HG03135 (cell line): ENCODE measurements around the gene APOBEC3G.
"Not testable (repeated sequence)": the region's sequence is repeated elsewhere in the genome, so short reads cannot be mapped to it uniquely, and the experiment has no call there.

Experiments used
- ATAC-seq: cut with Tn5 transposase; IDR thresholded peaks from one replicate; pipeline ENCODE4 v1.9.1; 2021; ENCODE audit warnings: mild to moderate bottlenecking, moderate library complexity; ENCODE audit not compliant: unreplicated experiment

The APOBEC3G gene

DNA sequence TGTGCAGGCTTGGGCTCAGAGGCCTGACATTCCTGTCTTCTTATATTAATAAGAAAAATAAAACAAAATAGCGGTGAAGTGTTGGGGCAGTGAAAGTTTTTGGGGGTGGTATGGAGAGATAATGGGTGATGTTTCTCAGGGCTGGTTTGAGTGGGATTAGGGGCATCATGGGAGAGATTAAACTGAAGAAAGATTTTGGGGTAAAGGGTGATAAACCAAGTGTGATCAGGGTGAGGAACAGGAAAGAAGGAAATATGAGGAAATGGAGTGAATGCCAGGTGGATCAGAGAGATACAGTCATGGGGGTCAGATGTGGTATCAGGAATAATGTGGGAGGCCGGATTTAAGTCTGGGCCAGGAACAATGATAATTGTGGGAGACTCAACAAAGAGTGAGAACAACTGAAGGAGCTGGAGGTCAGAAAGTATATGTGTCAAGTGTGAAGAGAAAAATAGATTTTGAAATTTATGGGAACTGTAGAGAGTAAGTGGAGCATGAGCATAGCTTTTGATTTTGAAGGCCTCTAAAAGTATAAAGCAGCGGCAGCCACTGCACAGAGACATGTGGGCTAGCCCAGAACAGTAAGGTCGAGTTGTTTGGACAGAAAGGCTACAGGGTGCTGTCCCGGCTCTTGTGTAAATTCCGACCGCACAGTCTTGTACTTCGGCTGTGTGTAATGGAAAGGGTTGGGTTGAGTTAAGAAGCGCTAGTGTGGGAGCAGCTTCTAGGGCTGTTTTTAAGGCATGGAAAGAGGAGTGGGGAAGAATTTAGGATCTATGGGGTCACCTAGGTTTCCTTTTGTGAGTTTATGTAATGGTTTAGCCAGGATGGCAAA is 10.4 kb upstream of the APOBEC3G start:
- not testable (repeated sequence) for ATAC-seq

DNA sequence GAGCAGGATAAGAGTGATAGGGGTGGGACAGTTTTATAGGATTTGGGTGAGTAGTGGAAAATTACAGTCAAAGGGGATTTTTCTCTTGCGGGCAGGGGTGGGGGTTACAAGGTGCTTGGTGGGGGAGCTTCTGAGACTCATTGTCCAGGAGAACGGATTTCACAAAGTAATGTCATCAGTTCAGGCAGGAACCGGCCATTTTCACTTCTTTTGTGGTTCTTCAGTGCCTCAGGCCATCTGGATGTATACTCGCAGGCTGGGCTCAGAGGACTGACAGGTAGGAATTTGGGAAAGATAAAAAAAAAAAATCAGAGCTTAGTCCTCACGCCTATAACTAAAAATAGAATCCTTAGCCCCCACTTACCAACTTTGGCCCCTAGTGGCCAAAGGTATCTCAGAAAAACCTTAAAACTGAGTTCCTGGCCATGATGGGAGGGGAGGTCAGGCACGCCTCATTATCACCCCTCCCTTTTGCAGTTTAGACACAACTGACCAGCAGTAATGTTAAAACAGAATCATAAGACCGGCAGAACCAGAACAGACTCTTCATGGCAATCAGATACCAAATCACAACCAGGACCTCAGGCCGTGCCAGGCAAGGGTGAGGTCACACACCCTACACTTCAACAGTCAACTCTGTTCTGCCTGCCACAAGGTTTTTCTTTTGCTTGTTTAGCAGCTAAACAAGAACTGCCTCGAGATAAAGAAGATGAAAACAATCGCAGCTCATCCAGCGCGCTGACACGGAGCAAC is 8.9 kb upstream of the APOBEC3G start:
- no peak for ATAC-seq

- no peak for ATAC-seq
Observed at GRCh38 chr22:39070186-39070585, 6.9 kb upstream of the APOBEC3G start.

DNA sequence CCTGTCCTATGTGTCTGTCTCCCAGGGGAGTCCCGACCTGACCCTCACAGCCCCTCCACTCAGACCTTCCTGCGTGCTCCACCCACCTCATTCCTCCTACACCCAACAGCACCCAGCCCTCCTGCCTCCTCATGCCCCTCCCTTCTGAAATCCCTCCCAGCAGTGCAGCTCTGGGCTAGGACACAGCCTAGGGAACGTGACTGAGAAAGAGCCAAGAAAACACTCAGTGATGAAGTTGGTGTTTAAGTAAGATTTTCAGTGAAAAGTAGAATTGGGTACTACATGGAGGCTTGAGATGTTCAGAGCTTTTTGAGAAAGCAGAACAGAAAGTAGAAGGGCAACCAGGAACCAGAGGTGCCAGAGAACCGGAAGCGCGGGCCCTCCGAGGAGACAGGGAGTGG is 4.5 kb upstream of the APOBEC3G start:
- ATAC-seq = not testable (repeated sequence)

- no peak for ATAC-seq
Observed at GRCh38 chr22:39073981-39074380, 3.1 kb upstream of the APOBEC3G start.

DNA sequence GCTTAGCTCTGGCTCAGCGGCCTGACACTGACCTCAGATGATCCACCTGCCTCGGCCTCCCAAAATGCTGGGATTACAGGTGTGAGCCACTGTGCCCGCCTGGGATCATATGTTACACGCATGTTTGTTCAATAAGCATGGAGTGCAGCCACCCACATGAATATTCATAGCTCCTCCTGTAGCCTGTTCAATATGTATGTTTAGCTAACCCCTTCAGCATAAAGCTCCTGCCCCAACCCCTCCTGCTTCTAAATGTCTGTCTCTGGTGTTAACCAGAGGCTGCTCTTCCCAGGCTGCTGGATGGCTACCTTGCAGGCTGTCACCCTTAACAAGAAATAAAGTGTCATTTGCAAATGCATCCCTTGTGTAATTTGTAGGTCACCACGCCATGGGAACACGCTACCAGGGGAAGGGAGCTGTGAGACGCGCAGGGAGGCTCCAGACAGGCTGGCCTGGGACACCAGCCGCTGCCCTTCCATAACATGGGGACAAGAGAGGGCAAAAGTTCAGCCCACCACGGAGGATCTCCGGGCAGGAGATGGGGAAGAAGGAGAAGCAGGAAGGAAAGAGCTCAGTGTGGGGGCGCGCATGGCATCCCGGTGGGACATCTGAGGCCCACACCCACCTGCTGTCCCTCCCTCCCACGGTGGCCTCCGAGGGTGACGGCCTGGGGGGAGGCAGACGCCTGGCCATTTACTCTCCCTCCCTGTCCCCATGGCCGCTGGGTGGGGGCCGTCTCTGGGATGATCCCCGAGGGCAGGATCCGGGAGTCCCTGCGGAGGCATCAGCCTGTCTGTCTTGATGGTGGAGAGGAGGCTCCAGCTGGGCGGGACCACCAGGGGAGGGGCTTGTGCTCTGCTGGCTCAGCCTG is 685 bp upstream of the APOBEC3G start:
- not testable (repeated sequence) for ATAC-seq

GRCh38 chr22:39077912-39078311 is 837 bp downstream of the APOBEC3G start:
- not testable (repeated sequence) for ATAC-seq

- ATAC-seq = no peak
Observed at GRCh38 chr22:39078329-39078728, 1.3 kb downstream of the APOBEC3G start.

- not testable (repeated sequence) for ATAC-seq
Observed at GRCh38 chr22:39079054-39079637, 2.1 kb downstream of the APOBEC3G start.

GRCh38 chr22:39080052-39080762 is 3.1 kb downstream of the APOBEC3G start:
- no peak for ATAC-seq

DNA sequence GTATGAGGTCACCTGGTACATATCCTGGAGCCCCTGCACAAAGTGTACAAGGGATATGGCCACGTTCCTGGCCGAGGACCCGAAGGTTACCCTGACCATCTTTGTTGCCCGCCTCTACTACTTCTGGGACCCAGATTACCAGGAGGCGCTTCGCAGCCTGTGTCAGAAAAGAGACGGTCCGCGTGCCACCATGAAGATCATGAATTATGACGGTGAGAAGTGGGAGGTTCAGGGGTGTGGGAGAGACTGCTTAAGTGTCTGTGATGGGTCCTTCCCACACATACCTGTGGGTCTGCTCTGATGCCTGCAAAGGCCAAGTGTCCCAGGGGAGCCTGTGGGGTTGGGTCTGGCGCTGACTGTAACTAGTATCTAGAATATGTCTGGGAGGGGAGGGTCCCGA is 3.9 kb downstream of the APOBEC3G start:
- ATAC-seq = no peak

GRCh38 chr22:39081598-39081997 is 4.5 kb downstream of the APOBEC3G start:
- no peak for ATAC-seq

DNA sequence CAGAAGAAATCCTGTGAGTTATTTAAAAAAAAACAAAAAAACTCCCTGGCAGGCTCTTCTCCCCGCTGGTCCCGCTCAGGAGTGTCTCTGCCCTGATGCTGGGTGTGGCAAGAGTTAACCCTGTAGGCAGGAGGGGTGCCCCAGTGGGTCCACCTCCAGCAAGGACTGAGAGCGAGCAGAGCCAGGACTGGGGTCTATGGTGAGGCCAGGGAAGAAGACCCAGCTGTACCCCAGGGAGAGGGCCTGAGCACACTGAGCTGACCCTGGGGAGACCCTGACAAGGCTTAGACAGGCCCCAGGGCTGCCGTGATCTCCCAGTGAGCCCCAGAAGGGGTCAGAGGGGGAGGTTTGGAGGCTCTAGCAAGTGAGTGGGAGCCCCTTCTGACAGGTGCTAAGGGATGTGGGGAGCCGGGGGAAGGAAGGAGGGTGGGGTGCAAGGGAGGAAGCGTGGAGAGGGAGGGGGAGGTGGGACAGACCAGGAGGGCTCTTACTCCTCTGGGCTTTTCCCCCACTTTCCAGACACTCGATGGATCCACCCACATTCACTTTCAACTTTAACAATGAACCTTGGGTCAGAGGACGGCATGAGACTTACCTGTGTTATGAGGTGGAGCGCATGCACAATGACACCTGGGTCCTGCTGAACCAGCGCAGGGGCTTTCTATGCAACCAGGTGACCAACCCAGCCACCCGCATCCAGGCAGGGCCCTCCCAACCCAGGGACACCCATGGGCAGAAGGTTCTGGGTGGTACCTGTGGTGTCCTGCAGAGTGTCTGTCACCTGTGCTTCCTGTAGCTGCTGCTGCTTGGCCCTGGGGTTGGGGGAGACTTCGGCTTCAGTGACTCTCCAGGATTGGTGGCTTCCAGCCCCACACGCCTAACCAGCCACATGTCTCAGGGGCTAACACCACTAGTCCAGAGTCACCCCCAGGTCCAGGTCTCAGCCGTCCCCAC is 6.4 kb downstream of the APOBEC3G start:
- ATAC-seq = no peak

- no peak for ATAC-seq
Observed at GRCh38 chr22:39084666-39085065, 7.6 kb downstream of the APOBEC3G start.

- ATAC-seq = no peak
Observed at GRCh38 chr22:39087098-39087497, 10.0 kb downstream of the APOBEC3G start.

- ATAC-seq = no peak
Observed at GRCh38 chr22:39087881-39088684, 11.0 kb downstream of the APOBEC3G start.

- no peak for ATAC-seq
Observed at GRCh38 chr22:39088685-39089032, 11.6 kb downstream of the APOBEC3G start.

DNA sequence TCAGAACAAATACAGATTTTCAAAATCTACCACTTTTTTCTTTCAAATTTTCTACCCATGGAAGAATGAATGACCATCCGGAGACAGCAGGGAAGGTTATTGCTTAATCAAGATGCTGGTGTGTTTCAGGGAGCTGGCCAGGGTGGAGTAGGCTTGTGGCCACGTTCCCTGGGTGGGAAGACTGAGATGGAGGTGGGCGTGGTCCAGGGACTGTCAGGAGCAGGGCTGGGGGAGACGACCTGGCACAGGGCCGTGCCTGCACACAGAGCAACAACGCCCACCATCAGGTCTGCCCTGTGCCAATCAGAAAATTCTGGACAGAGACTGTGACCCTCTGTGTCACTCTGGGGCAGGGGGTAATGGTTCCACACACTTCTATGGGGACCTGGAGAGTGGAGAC is 12.9 kb downstream of the APOBEC3G start:
- no peak for ATAC-seq
